H9 (cell line): ENCODE data around the gene PLEKHM3. TPM values are rescaled to one million over a fixed set of nuclear protein-coding genes. Genes with fewer than 3 reads are reported as not detected.

Experiments used
- DNase-seq: peaks from one replicate; pipeline ENCODE4 v3.0.0-alpha.2; 2017
- H2AFZ ChIP-seq: one replicate; pipeline ENCODE4 v1.6.1; 2013; ENCODE audit warnings: mild to moderate bottlenecking, low read length, control low read depth, moderate library complexity
- H2AK5ac ChIP-seq: 2 replicates; pipeline ENCODE4 v1.6.1; 2013; ENCODE audit warnings: low read length, control low read depth, mixed read lengths; ENCODE audit not compliant: insufficient read length
- H2BK120ac ChIP-seq: one replicate; pipeline ENCODE4 v1.6.1; 2013; ENCODE audit warnings: low read depth, mild to moderate bottlenecking, low read length, control low read depth, inconsistent platforms; ENCODE audit not compliant: poor library complexity, severe bottlenecking
- H2BK12ac ChIP-seq: 2 replicates; pipeline ENCODE4 v1.6.1; 2013; ENCODE audit warnings: low read length, control low read depth, mixed read lengths, low read depth; ENCODE audit not compliant: insufficient read length
- H2BK15ac ChIP-seq: 2 replicates; pipeline ENCODE4 v1.6.1; 2013; ENCODE audit warnings: low read depth, low read length, control low read depth
- H2BK20ac ChIP-seq: one replicate; pipeline ENCODE4 v1.6.1; 2013; ENCODE audit warnings: low read depth, mild to moderate bottlenecking, low read length, control low read depth, inconsistent platforms; ENCODE audit not compliant: poor library complexity, severe bottlenecking
- H2BK5ac ChIP-seq: 2 replicates; pipeline ENCODE4 v1.6.1; 2013; ENCODE audit warnings: low read length, control low read depth, mixed read lengths; ENCODE audit not compliant: insufficient read length
- H3K14ac ChIP-seq: 2 replicates; pipeline ENCODE4 v1.6.1; 2013; ENCODE audit warnings: low read length, control low read depth; ENCODE audit not compliant: insufficient read depth
- H3K18ac ChIP-seq: 2 replicates; pipeline ENCODE4 v1.6.1; 2013; ENCODE audit warnings: low read depth, mild to moderate bottlenecking, mixed read lengths, low read length, control low read depth; ENCODE audit not compliant: insufficient read length
- H3K23ac ChIP-seq: 2 replicates; pipeline ENCODE4 v1.6.1; 2013; ENCODE audit warnings: low read length, control low read depth, mixed read lengths, low read depth; ENCODE audit not compliant: insufficient read length
- H3K23me2 ChIP-seq: 2 replicates; pipeline ENCODE4 v1.6.1; 2013; ENCODE audit warnings: low read depth, mild to moderate bottlenecking, mixed read lengths, low read length, control low read depth; ENCODE audit not compliant: insufficient read length, poor library complexity, severe bottlenecking
- H3K27ac ChIP-seq: 2 replicates; pipeline ENCODE4 v1.5.1; 2013; ENCODE audit warnings: low read length, control low read depth, mixed read lengths, low read depth; ENCODE audit not compliant: insufficient read length
- H3K27me3 ChIP-seq: 2 replicates; pipeline ENCODE4 v1.6.1; 2013; ENCODE audit warnings: low read length, control low read depth, inconsistent platforms; ENCODE audit not compliant: insufficient read depth
- H3K4ac ChIP-seq: 2 replicates; pipeline ENCODE4 v1.6.1; 2013; ENCODE audit warnings: low read depth, mild to moderate bottlenecking, control low read depth, inconsistent platforms, low read length, moderate library complexity
- H3K4me1 ChIP-seq: 2 replicates; pipeline ENCODE4 v1.6.1; 2013; ENCODE audit warnings: low read length, control low read depth, inconsistent platforms; ENCODE audit not compliant: insufficient read depth
- H3K4me2 ChIP-seq: 2 replicates; pipeline ENCODE4 v1.6.1; 2013; ENCODE audit warnings: low read length, control low read depth, mixed read lengths; ENCODE audit not compliant: insufficient read length, insufficient read depth
- H3K56ac ChIP-seq: 2 replicates; pipeline ENCODE4 v1.6.1; 2013; ENCODE audit warnings: low read depth, mild to moderate bottlenecking, mixed read lengths, low read length, control low read depth; ENCODE audit not compliant: insufficient read length
- H3K79me1 ChIP-seq: 2 replicates; pipeline ENCODE4 v1.6.1; 2013; ENCODE audit warnings: low read depth, mild to moderate bottlenecking, moderate library complexity, low read length, control low read depth, inconsistent platforms; ENCODE audit not compliant: insufficient read depth, poor library complexity, severe bottlenecking
- H3K79me2 ChIP-seq: 2 replicates; pipeline ENCODE4 v1.6.1; 2013; ENCODE audit warnings: low read length, control low read depth, inconsistent platforms; ENCODE audit not compliant: insufficient read depth
- H3K9ac ChIP-seq: 2 replicates; pipeline ENCODE4 v1.6.1; 2013; ENCODE audit warnings: low read length, control low read depth, mixed read lengths; ENCODE audit not compliant: insufficient read length; ENCODE audit errors: extremely low read depth
- H3K9me3 ChIP-seq: one replicate; pipeline ENCODE4 v1.6.1; 2013; ENCODE audit warnings: low read depth, low read length, inconsistent platforms; ENCODE audit not compliant: control insufficient read depth
- H3T11ph ChIP-seq: one replicate; pipeline ENCODE4 v1.6.1; 2013; ENCODE audit warnings: mild to moderate bottlenecking, low read length, control low read depth, inconsistent platforms
- H4K20me1 ChIP-seq: one replicate; pipeline ENCODE4 v1.6.1; 2013; ENCODE audit not compliant: control insufficient read depth, insufficient read length, insufficient read depth
- H4K5ac ChIP-seq: 2 replicates; pipeline ENCODE4 v1.6.1; 2013; ENCODE audit warnings: low read depth, mild to moderate bottlenecking, mixed read lengths, low read length, control low read depth; ENCODE audit not compliant: insufficient read length
- H4K8ac ChIP-seq: replicated peaks from 2 replicates; pipeline ENCODE4 v1.6.1; 2013; ENCODE audit warnings: low read length, control low read depth, mixed read lengths, low read depth; ENCODE audit not compliant: insufficient read length
- H4K91ac ChIP-seq: 2 replicates; pipeline ENCODE4 v1.6.1; 2013; ENCODE audit warnings: low read depth, mild to moderate bottlenecking, moderate library complexity, mixed read lengths, low read length, control low read depth; ENCODE audit not compliant: insufficient read length
- H3K27ac Mint-ChIP-seq, 3 experiments: 2 replicates in 2 of 3; 3 replicates in 1 of 3; pipeline ENCODE4 v1.8.0; 2020 to 2021; ENCODE audit warnings: mixed read lengths in 3 of 3, mild to moderate bottlenecking in 1 of 3, moderate library complexity in 1 of 3
- H3K27me3 Mint-ChIP-seq: 2 replicates; pipeline ENCODE4 v1.8.0; 2021; ENCODE audit warnings: low read depth, mild to moderate bottlenecking, moderate library complexity, mixed read lengths
- H3K36me3 Mint-ChIP-seq, 3 experiments: 2 replicates in 2 of 3; 3 replicates in 1 of 3; pipeline ENCODE4 v1.8.0; 2020 to 2021; ENCODE audit warnings: low read depth in 3 of 3, mixed read lengths in 3 of 3; ENCODE audit not compliant: insufficient read depth in 1 of 3
- H3K4me1 Mint-ChIP-seq, 2 experiments: 2 replicates each; pipeline ENCODE4 v1.8.0; 2020; ENCODE audit warnings: mixed read lengths in 2 of 2
- H3K4me3 Mint-ChIP-seq, 2 experiments: 2 replicates in 1 of 2; 3 replicates in 1 of 2; pipeline ENCODE4 v1.8.0; 2020 to 2021; ENCODE audit warnings: mild to moderate bottlenecking in 2 of 2, mixed read lengths in 2 of 2, moderate library complexity in 1 of 2
- H3K9me3 Mint-ChIP-seq, 2 experiments: 2 replicates in 1 of 2; 3 replicates in 1 of 2; pipeline ENCODE4 v1.8.0; 2020; ENCODE audit warnings: mild to moderate bottlenecking in 2 of 2, mixed read lengths in 2 of 2, moderate library complexity in 1 of 2
- CTCF ChIP-seq: fragments of 200-600 bp; sonication (generic); conservative IDR thresholded peaks from 3 replicates; pipeline ENCODE4 v1.8.0; 2021; ENCODE audit warnings: antibody characterized with exemption, mild to moderate bottlenecking
- WGBS: extraction: QIAGEN DNeasy Blood & Tissue Kit; methylation state at CpG from one replicate; pipeline ENCODE4 v1.1.7; 2013; ENCODE audit warnings: missing lambda C conversion rate, low lambda C conversion rate, mixed read lengths; ENCODE audit not compliant: insufficient read length; ENCODE audit errors: extremely low coverage; 5-methylcytosine and 5-hydroxymethylcytosine counted together
- total RNA-seq: library from RNA; stranded (reverse); gene quantifications from 2 replicates; pipeline ENCODE4 v1.2.1, GENCODE V29; 2021

PLEKHM3 gene
- total RNA-seq, 1 experiment from 2014 or later: 7.5 TPM

- Histone ChIP-seq H4K5ac (no peak overlapping the region), H3K9me3 (no peaks in the 10 kb centered on the region), H3T11ph (no peak overlapping the region), H2AK5ac (no peak overlapping the region), H2AFZ (no peak overlapping the region), H4K8ac (no peak overlapping the region), H3K18ac (no peak overlapping the region), H3K4ac (no peak overlapping the region), H2BK5ac (no peak overlapping the region), H4K91ac (no peak overlapping the region), H2BK15ac (no peak overlapping the region), H3K56ac (no peak overlapping the region), H2BK120ac (no peak overlapping the region), H2BK20ac (no peak overlapping the region), H3K79me2 (no peaks in the 10 kb centered on the region), H3K4me1 (no peaks in the 10 kb centered on the region; the same call in 1 of the 2 replicates), H4K20me1 (no peaks in the 10 kb centered on the region), H3K79me1 (no peaks in the 10 kb centered on the region), H3K14ac (no peak overlapping the region), H3K27ac (no peak overlapping the region), H3K4me2 (no peak overlapping the region), H2BK12ac (no peak overlapping the region), H3K23me2 (no peaks in the 10 kb centered on the region), H3K9ac (no peak overlapping the region), H3K27me3 (no peaks in the 10 kb centered on the region), H3K23ac (no peak overlapping the region)
- DNase-seq: no peak
- Mint-ChIP-seq H3K27ac (no peak overlapping the region), H3K27me3 (no peaks in the 10 kb centered on the region), H3K36me3 (peaks cover 1 to 6% (median 4%) of the 10 kb centered on the region in 3 experiments; a peak in 4 of 7 replicates), H3K4me3 (no peak overlapping the region), H3K9me3 (no peaks in the 10 kb centered on the region), H3K4me1 (peaks cover 12 to 16% of the 10 kb centered on the region in 2 experiments)
- TF ChIP-seq CTCF: no peak
- WGBS: no CpG with 5 or more reads among the region's 3 CpGs
Observed at GRCh38 chr2:207920321-207920720, 105.0 kb downstream of the PLEKHM3 start.
